ENCODE measurements around the gene POLA2.

POLA2 gene

GRCh38 chr11:65334696-65335295, 73.0 kb downstream of the POLA2 start:
- no peak for ATAC-seq
- TF ChIP-seq SNAI2 (CRISPR knock-in tag; IDR thresholded peaks at IDR 0.05): no peak

- ATAC-seq: no peak
Observed at GRCh38 chr11:65338676-65339075, 76.9 kb downstream of the POLA2 start.

GRCh38 chr11:65340226-65340625, 78.5 kb downstream of the POLA2 start:
- TF ChIP-seq TSHZ2 (CRISPR knock-in tag; IDR thresholded peaks at IDR 0.05) (no peak), BACH2 (CRISPR knock-in tag; IDR thresholded peaks at IDR 0.05; ENCODE audit: borderline replicate concordance) (no peak), OSR1 (CRISPR knock-in tag; IDR thresholded peaks at IDR 0.05) (no peak), TOX (CRISPR knock-in tag; IDR thresholded peaks at IDR 0.05; ENCODE audit: borderline replicate concordance) (no peak), RARB (CRISPR knock-in tag; IDR thresholded peaks at IDR 0.05) (no peak), ZNF565 (CRISPR knock-in tag; conservative IDR thresholded peaks at IDR 0.05; ENCODE audit: low read depth) (no peak), SNAI2 (CRISPR knock-in tag; IDR thresholded peaks at IDR 0.05) (no peak), GLIS3 (CRISPR knock-in tag; IDR thresholded peaks at IDR 0.05) (no peak), ESRRG (CRISPR knock-in tag; IDR thresholded peaks at IDR 0.05) (no peak), CREB5 (CRISPR knock-in tag; IDR thresholded peaks at IDR 0.05; ENCODE audit: low read depth) (no peak), CSRNP3 (CRISPR knock-in tag; IDR thresholded peaks at IDR 0.05) (no peak)
- ATAC-seq: no peak

More at GRCh38 chr11:65338676-65339075, 76.9 kb downstream of the POLA2 start:
- no peak for TF ChIP-seq ESRRG (CRISPR knock-in tag; IDR thresholded peaks at IDR 0.05)
- TF ChIP-seq ZNF70 (CRISPR knock-in tag; IDR thresholded peaks at IDR 0.05): no peak
- no peak for TF ChIP-seq TCF4 (CRISPR knock-in tag; IDR thresholded peaks at IDR 0.05; ENCODE audit: borderline replicate concordance)
- no peak for TF ChIP-seq ZFP30 (CRISPR knock-in tag; IDR thresholded peaks at IDR 0.05)
- TF ChIP-seq SNAI2 (CRISPR knock-in tag; IDR thresholded peaks at IDR 0.05): no peak
- TF ChIP-seq CSDC2 (CRISPR knock-in tag; IDR thresholded peaks at IDR 0.05): no peak
- no peak for TF ChIP-seq ARNTL (CRISPR knock-in tag; IDR thresholded peaks at IDR 0.05; ENCODE audit: borderline replicate concordance, low read depth)
- no peak for TF ChIP-seq GLIS3 (CRISPR knock-in tag; IDR thresholded peaks at IDR 0.05)
- TF ChIP-seq ZC3H10 (CRISPR knock-in tag; IDR thresholded peaks at IDR 0.05): no peak
- no peak for TF ChIP-seq ZNF8 (CRISPR knock-in tag; IDR thresholded peaks at IDR 0.05)
- no peak for TF ChIP-seq CSRNP3 (CRISPR knock-in tag; IDR thresholded peaks at IDR 0.05)
- TF ChIP-seq ZNF565 (CRISPR knock-in tag; conservative IDR thresholded peaks at IDR 0.05; ENCODE audit: low read depth): no peak
- TF ChIP-seq POU6F1 (CRISPR knock-in tag; IDR thresholded peaks at IDR 0.05; ENCODE audit: borderline replicate concordance, low read depth): no peak
- TF ChIP-seq BACH2 (CRISPR knock-in tag; IDR thresholded peaks at IDR 0.05; ENCODE audit: borderline replicate concordance): no peak
- no peak for TF ChIP-seq CREB5 (CRISPR knock-in tag; IDR thresholded peaks at IDR 0.05; ENCODE audit: low read depth)

Data from SK-N-SH treated with all-trans-retinoic acid at 6 μM for 48 hours (cell line).